ENCODE data around the gene BOD1. TPM values are rescaled to one million over a fixed set of nuclear protein-coding genes. Genes with fewer than 3 reads are reported as not detected.

Gene BOD1
- total and polyA plus RNA-seq, 10 of the 15 experiments (the other 5 are each of a cell fraction or from before 2014, with no cell fraction given) = 14.1 to 35.8 (median 29.6) TPM

DNA sequence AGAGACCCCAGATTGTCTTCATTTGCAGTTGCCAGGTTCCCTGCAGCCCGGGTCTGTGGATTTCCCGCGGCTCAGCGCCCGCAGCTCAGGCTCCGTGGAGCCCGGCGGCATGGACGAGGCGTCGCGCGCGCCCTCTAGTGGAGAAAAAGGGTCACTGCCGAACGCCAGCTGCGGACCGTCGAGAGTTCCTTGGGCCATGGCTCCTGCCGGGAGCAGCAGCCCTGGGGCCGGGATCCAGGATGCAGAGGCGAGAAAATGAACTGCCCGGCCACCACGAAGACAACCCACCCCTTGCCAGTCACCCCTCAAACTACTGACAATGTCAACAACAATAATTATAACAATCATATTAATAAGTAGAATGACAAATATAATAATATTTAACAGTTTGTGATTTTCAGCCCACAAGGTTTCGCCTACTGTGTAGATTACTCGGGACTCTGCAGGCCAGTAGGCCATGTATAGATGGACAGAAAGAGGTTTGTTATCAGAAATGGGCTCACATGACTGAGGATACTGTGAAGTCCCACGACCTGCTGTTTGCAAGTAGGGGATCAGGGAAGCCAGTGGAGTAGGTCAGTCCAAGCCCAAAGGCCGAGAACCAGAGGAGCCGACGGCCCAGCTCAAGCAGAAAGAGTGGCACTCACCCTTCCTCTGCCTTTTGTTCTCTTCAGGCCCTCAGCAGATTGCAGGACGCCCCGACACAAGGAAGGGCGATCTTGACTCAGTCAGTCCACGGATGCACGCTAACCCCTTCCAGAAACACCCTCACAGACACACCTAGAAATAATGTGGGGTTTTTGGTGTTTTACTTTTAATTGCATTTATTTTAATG lies 43.1 kb downstream of the BOD1 start:
- Histone ChIP-seq H3K4me1 (ENCODE audit: control insufficient read depth, insufficient read depth, low read length) (no peaks in the 10 kb centered on the region), H3K9me3 (replicated peaks; ENCODE audit: control insufficient read depth, insufficient read depth, low read length) (peaks cover 3% of the 10 kb centered on the region; the same call in 2 of the 3 replicates), H3K36me3 (ENCODE audit: control insufficient read depth in 2 of 2, insufficient read depth in 2 of 2, low read length in 1 of 2) (no peaks in the 10 kb centered on the region), H4K20me1 (ENCODE audit: control insufficient read depth, insufficient read depth) (no peaks in the 10 kb centered on the region), H3K27ac (ENCODE audit: control insufficient read depth, insufficient read depth) (no peak overlapping the region), H3K9ac (ENCODE audit: control insufficient read depth, insufficient read depth, low read length) (no peak overlapping the region), H3K4me3 (no peak overlapping the region), H3K4me2 (ENCODE audit: control insufficient read depth, insufficient read depth) (no peak overlapping the region), H3K79me2 (ENCODE audit: control insufficient read depth, insufficient read depth, low read length) (no peaks in the 10 kb centered on the region), H2AFZ (ENCODE audit: control insufficient read depth, low read depth, low read length) (no peak overlapping the region), H3K27me3 (replicated peaks in 1 of 2; ENCODE audit: control insufficient read depth in 2 of 2, insufficient read depth in 2 of 2, low read length in 1 of 2) (no peaks in the 10 kb centered on the region; a peak in 1 of 4 replicates)
- intact Hi-C loops (cut with micrococcal nuclease; ENCODE audit: unreplicated experiment) = loop anchor here (1.0 kb wide), 2 partner anchors 122 to 279 kb away; no protein-coding TSS in a partner anchor
- no TSS peak for BruUV-seq (replicated peaks)
- 0 out of 2 replicates have a peak, but pooled peaks have one; percentile 34 for TF ChIP-seq IKZF1 (conservative IDR thresholded peaks at IDR 0.05)
- TF ChIP-seq RAD21 (IDR thresholded peaks at IDR 0.05; ENCODE audit: insufficient read depth, low read depth, low read length) = peak; percentile 79
- no peak for TF ChIP-seq CHD4 (IDR thresholded peaks at IDR 0.05)
- TF ChIP-seq YY1 (IDR thresholded peaks at IDR 0.05; ENCODE audit: low read depth, low read length) = peak; percentile 70
- no peak for TF ChIP-seq BHLHE40 (IDR thresholded peaks at IDR 0.05; ENCODE audit: borderline replicate concordance in 1 of 2, low read depth in 2 of 2, low read length in 1 of 2)
- 0 out of 2 replicates have a peak, but pooled peaks have one; percentile 14 for TF ChIP-seq TCF12 (IDR thresholded peaks at IDR 0.05; ENCODE audit: low read depth, low read length)
- TF ChIP-seq IKZF2 (IDR thresholded peaks at IDR 0.05) = 0 out of 4 replicates have a peak, but pooled peaks of 1 of the 2 experiments have one; percentile 14
- peak; percentile 65 for TF ChIP-seq SMC3 (IDR thresholded peaks at IDR 0.05; ENCODE audit: borderline replicate concordance, low read length)
- peak; percentile 81 to 96 (median 87) for TF ChIP-seq CTCF (IDR thresholded peaks at IDR 0.05 in 2 of 3, conservative IDR thresholded peaks at IDR 0.05 in 1 of 3; ENCODE audit: control insufficient read depth in 2 of 3, extremely low read depth in 1 of 3, insufficient read depth in 1 of 3, low read depth in 3 of 3, low read length in 3 of 3)
- ATAC-seq (peak; percentile 98), FAIRE-seq (peak; percentile 38), DNase-seq (ENCODE audit: low read depth, low spot score) (no peak)
- ChIA-PET POLR2A (no interaction called here), SMC1A (ENCODE audit: uncharacterized antibody, unreplicated experiment) (interaction anchor here (0.6 to 1.5 kb wide), 4 partner anchors 121 to 282 kb away, joined by 3 read pairs; no protein-coding TSS in a partner anchor), CTCF (interaction anchor here (0.5 to 3.2 kb wide), 21 partner anchors 10 to 822 kb away, joined by 3 to 16 read pairs (median 4); no protein-coding TSS in a partner anchor), RAD21 (ENCODE audit: unreplicated experiment) (interaction anchor here (0.8 to 1.4 kb wide), 3 partner anchors 281 to 594 kb away, joined by 3 to 6 read pairs (median 3); no protein-coding TSS in a partner anchor)
- in situ Hi-C loops (cut with MboI) = no loop called here
- WGBS (ENCODE audit: insufficient coverage, insufficient replicate concordance, low lambda C conversion rate, missing lambda C conversion rate) = 15% methylated on average over 35 of the region's 35 CpGs

Measured in GM12878 (cell line).